ENCODE results near the gene ALDH1L1.

The ALDH1L1 gene

GRCh38 chr3:126213379-126214028, 33.1 kb upstream of the ALDH1L1 start:
- Histone ChIP-seq H2AFZ (ENCODE audit: low read length) (peak overlapping the region; percentile 74), H3K27me3 (replicated peaks; ENCODE audit: insufficient read depth, low read length) (peaks cover 8% of the 10 kb centered on the region; the same call in 1 of the 2 replicates)

DNA sequence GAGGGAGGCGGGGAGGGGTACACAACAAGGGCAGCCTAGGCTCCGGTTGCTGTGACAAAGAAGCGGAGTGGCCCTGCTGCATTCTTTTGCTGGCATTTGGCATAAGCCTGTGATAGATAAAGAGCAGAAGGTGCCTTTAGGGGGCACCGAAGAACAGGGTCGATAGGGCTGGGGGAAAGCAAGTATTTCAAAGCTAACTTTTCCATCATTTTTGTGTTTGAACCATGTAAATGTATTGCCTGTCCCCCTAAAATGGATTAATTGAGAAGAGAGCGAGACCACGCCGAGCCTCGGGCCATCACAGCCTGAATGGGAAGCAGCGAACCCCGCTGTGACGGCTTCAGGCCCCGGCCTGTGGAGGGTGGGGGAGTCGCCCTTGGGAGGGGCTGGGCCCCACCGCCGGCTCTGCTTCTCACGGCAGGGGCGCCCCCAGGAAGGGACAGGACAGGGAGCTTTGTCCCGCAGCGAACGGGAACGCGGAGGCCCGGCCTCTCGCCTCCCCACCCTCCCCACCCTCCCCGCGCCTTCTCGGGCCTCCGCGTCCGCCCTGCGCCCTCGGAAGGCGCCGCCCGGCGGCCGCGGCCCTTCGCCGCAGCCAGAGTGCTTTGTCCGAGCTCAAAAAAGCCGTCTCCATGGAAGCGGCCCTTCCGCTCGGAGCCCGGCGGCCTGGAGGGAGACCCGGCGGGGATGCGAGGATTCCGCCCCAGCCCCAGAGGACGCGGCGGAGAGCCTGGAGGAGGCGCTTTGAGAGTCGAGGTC, 32.4 kb upstream of the ALDH1L1 start:
- DNase-seq = no peak
- peak overlapping the region; percentile 86 for H3K4me2 ChIP-seq (ENCODE audit: low read depth, low read length)
- no peak overlapping the region for H3K27ac ChIP-seq (ENCODE audit: low read length)
- no peaks in the 10 kb centered on the region for H4K20me1 ChIP-seq (ENCODE audit: insufficient read depth, low read length)
- H3K4me3 ChIP-seq (ENCODE audit: low read length) = peak overlapping the region; percentile 57
- no peaks in the 10 kb centered on the region for H3F3A ChIP-seq (ENCODE audit: insufficient read depth, low read length)
- no peaks in the 10 kb centered on the region for H3K9me2 ChIP-seq (replicated peaks; ENCODE audit: insufficient read depth, low read length)
- H3K79me2 ChIP-seq (ENCODE audit: low read length) = no peaks in the 10 kb centered on the region
- peak overlapping the region; percentile 74 for H2AFZ ChIP-seq (ENCODE audit: low read length)
- H3K36me3 ChIP-seq (replicated peaks; ENCODE audit: insufficient read depth, low read length) = no peaks in the 10 kb centered on the region; the same call in 1 of the 2 replicates
- H3K27me3 ChIP-seq (replicated peaks; ENCODE audit: insufficient read depth, low read length) = peaks cover 8% of the 10 kb centered on the region; the same call in 1 of the 2 replicates
- TF ChIP-seq CTCF (IDR thresholded peaks at IDR 0.05; ENCODE audit: low read length) = no peak; the same call in 1 of the 2 replicates
- TF ChIP-seq EZH2phosphoT487 (IDR thresholded peaks at IDR 0.05; ENCODE audit: low read length) = no peak
- TF ChIP-seq EZH2 (optimal IDR thresholded peaks at IDR 0.05; ENCODE audit: low read depth, low read length) = no peak
- H3K9me3 ChIP-seq (replicated peaks; ENCODE audit: insufficient read depth, low read length) = no peaks in the 10 kb centered on the region
- no peaks in the 10 kb centered on the region for H3K4me1 ChIP-seq (ENCODE audit: low read length)
- H3K9ac ChIP-seq (ENCODE audit: low read length) = no peak overlapping the region

More at GRCh38 chr3:126213379-126214028, 33.1 kb upstream of the ALDH1L1 start:
- H3K4me2 ChIP-seq (ENCODE audit: low read depth, low read length) = peak overlapping the region; percentile 86
- no peaks in the 10 kb centered on the region for H3K9me2 ChIP-seq (replicated peaks; ENCODE audit: insufficient read depth, low read length)
- no peaks in the 10 kb centered on the region for H3K4me1 ChIP-seq (ENCODE audit: low read length)
- H3K4me3 ChIP-seq (ENCODE audit: low read length) = peak overlapping the region; percentile 57
- no peak overlapping the region for H3K27ac ChIP-seq (ENCODE audit: low read length)
- no peak for DNase-seq
- H3K9me3 ChIP-seq (replicated peaks; ENCODE audit: insufficient read depth, low read length) = no peaks in the 10 kb centered on the region
- H3K79me2 ChIP-seq (ENCODE audit: low read length) = no peaks in the 10 kb centered on the region
- no peak; the same call in 1 of the 2 replicates for TF ChIP-seq CTCF (IDR thresholded peaks at IDR 0.05; ENCODE audit: low read length)
- no peak for TF ChIP-seq EZH2phosphoT487 (IDR thresholded peaks at IDR 0.05; ENCODE audit: low read length)
- TF ChIP-seq EZH2 (optimal IDR thresholded peaks at IDR 0.05; ENCODE audit: low read depth, low read length) = no peak
- no peak overlapping the region for H3K9ac ChIP-seq (ENCODE audit: low read length)
- H3F3A ChIP-seq (ENCODE audit: insufficient read depth, low read length) = no peaks in the 10 kb centered on the region
- H4K20me1 ChIP-seq (ENCODE audit: insufficient read depth, low read length) = no peaks in the 10 kb centered on the region
- H3K36me3 ChIP-seq (replicated peaks; ENCODE audit: insufficient read depth, low read length) = no peaks in the 10 kb centered on the region

DNA sequence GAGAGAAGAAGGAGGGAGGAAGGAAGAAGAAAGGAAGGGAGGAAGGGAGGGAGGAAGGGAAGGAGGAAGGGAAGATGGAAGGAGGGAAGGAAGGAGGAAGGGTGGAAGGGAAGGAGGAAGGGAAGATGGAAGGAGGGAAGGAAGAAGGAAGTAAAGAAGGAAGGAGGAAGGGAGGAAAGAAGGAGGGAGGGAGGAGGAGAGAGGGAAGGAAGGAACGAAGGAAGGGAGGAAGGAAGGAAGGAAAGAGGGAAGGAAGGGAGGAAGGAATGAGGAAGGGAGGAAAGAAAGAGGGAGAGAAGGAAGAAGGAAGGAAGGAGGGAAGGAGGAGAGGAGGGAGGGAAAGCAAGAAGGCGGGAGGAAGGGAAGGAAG, 31.8 kb upstream of the ALDH1L1 start:
- no peak overlapping the region for H3K9ac ChIP-seq (ENCODE audit: low read length)
- H3K4me2 ChIP-seq (ENCODE audit: low read depth, low read length) = peak overlapping the region; percentile 86
- H2AFZ ChIP-seq (ENCODE audit: low read length) = peak overlapping the region; percentile 74; the same call in 1 of the 2 replicates
- no peak for TF ChIP-seq CTCF (IDR thresholded peaks at IDR 0.05; ENCODE audit: low read length)
- TF ChIP-seq EZH2 (optimal IDR thresholded peaks at IDR 0.05; ENCODE audit: low read depth, low read length) = no peak
- no peak for TF ChIP-seq EZH2phosphoT487 (IDR thresholded peaks at IDR 0.05; ENCODE audit: low read length)
- peaks cover 8% of the 10 kb centered on the region; the same call in 1 of the 2 replicates for H3K27me3 ChIP-seq (replicated peaks; ENCODE audit: insufficient read depth, low read length)
- H3K36me3 ChIP-seq (replicated peaks; ENCODE audit: insufficient read depth, low read length) = no peaks in the 10 kb centered on the region; the same call in 1 of the 2 replicates
- H3K27ac ChIP-seq (ENCODE audit: low read length) = no peak overlapping the region
- no peaks in the 10 kb centered on the region for H3K79me2 ChIP-seq (ENCODE audit: low read length)
- H3F3A ChIP-seq (ENCODE audit: insufficient read depth, low read length) = no peaks in the 10 kb centered on the region
- H4K20me1 ChIP-seq (ENCODE audit: insufficient read depth, low read length) = no peaks in the 10 kb centered on the region
- no peaks in the 10 kb centered on the region for H3K4me1 ChIP-seq (ENCODE audit: low read length)
- H3K9me3 ChIP-seq (replicated peaks; ENCODE audit: insufficient read depth, low read length) = no peaks in the 10 kb centered on the region
- no peak overlapping the region for H3K4me3 ChIP-seq (ENCODE audit: low read length)
- no peak for DNase-seq
- no peaks in the 10 kb centered on the region for H3K9me2 ChIP-seq (replicated peaks; ENCODE audit: insufficient read depth, low read length)
